ENCODE measurements around the gene VEGFC. TPM values are rescaled to one million over a fixed set of nuclear protein-coding genes. Genes with fewer than 3 reads are reported as not detected.

VEGFC gene
- total RNA-seq, 1 donor from 2014 or later, result 20.3 TPM

- Histone ChIP-seq H3K27ac (ENCODE audit: low read depth, low read length) (peak overlapping the region; percentile 94), H3K4me2 (ENCODE audit: low read length) (peak overlapping the region; percentile 34), H3K4me1 (ENCODE audit: insufficient read depth, low read length) (peaks cover 24% of the 10 kb centered on the region), H3K4me3 (ENCODE audit: insufficient read depth, low read depth, low read length) (no peak overlapping the region), H3K9me3 (ENCODE audit: insufficient read depth, low read depth, low read length) (no peaks in the 10 kb centered on the region), H3K9ac (ENCODE audit: low read length) (peak overlapping the region; percentile 66), H3K36me3 (ENCODE audit: insufficient read depth, low read length) (no peaks in the 10 kb centered on the region), H3K27me3 (ENCODE audit: insufficient read depth, low read length) (no peaks in the 10 kb centered on the region), H3K79me2 (ENCODE audit: insufficient read depth, low read length) (peaks cover 92% of the 10 kb centered on the region), H4K20me1 (ENCODE audit: insufficient read depth, low read length) (no peaks in the 10 kb centered on the region), H2AFZ (ENCODE audit: low read depth, low read length) (no peak overlapping the region)
- FAIRE-seq, result peak; percentile 80
- H3K4me3 Mint-ChIP-seq (ENCODE audit: unreplicated experiment), result no peak overlapping the region
- peak; percentile 98 for DNase-seq (ENCODE audit: low read depth)
- no peaks in the 10 kb centered on the region for H3K27me3 Mint-ChIP-seq (ENCODE audit: low read depth, unreplicated experiment)
- H3K36me3 Mint-ChIP-seq (ENCODE audit: low read depth, unreplicated experiment), result no peaks in the 10 kb centered on the region
- H3K4me1 Mint-ChIP-seq (ENCODE audit: low read depth, unreplicated experiment), result peaks cover 23% of the 10 kb centered on the region
- no peak for TF ChIP-seq EZH2 (IDR thresholded peaks at IDR 0.05; ENCODE audit: insufficient read depth, low read length)
- TF ChIP-seq CTCF (IDR thresholded peaks at IDR 0.05; ENCODE audit: insufficient read depth, low read depth, low read length), result no peak
- H3K27ac Mint-ChIP-seq (ENCODE audit: unreplicated experiment), result peak overlapping the region; percentile 91
- peaks cover 5% of the 10 kb centered on the region for H3K9me3 Mint-ChIP-seq (ENCODE audit: unreplicated experiment)
Observed at GRCh38 chr4:176769514-176769913, 23.2 kb downstream of the VEGFC start.

GRCh38 chr4:176767183-176767582 is 25.5 kb downstream of the VEGFC start:
- peaks cover 4% of the 10 kb centered on the region for H3K9me3 Mint-ChIP-seq (ENCODE audit: unreplicated experiment)
- Histone ChIP-seq H3K4me1 (ENCODE audit: insufficient read depth, low read length) (peaks cover 24% of the 10 kb centered on the region), H3K4me3 (ENCODE audit: insufficient read depth, low read depth, low read length) (no peak overlapping the region), H3K79me2 (ENCODE audit: insufficient read depth, low read length) (peaks cover 92% of the 10 kb centered on the region), H4K20me1 (ENCODE audit: insufficient read depth, low read length) (peaks cover 15% of the 10 kb centered on the region), H3K27me3 (ENCODE audit: insufficient read depth, low read length) (no peaks in the 10 kb centered on the region), H3K36me3 (ENCODE audit: insufficient read depth, low read length) (no peaks in the 10 kb centered on the region), H2AFZ (ENCODE audit: low read depth, low read length) (no peak overlapping the region), H3K27ac (ENCODE audit: low read depth, low read length) (peak overlapping the region; percentile 5), H3K9ac (ENCODE audit: low read length) (no peak overlapping the region), H3K4me2 (ENCODE audit: low read length) (no peak overlapping the region), H3K9me3 (ENCODE audit: insufficient read depth, low read depth, low read length) (no peaks in the 10 kb centered on the region)
- DNase-seq (ENCODE audit: low read depth) (peak; percentile 86), FAIRE-seq (peak; percentile 50)
- TF ChIP-seq CTCF (IDR thresholded peaks at IDR 0.05; ENCODE audit: insufficient read depth, low read depth, low read length), result no peak
- no peak for TF ChIP-seq EZH2 (IDR thresholded peaks at IDR 0.05; ENCODE audit: insufficient read depth, low read length)
- H3K4me1 Mint-ChIP-seq (ENCODE audit: low read depth, unreplicated experiment), result peaks cover 18% of the 10 kb centered on the region
- H3K27me3 Mint-ChIP-seq (ENCODE audit: low read depth, unreplicated experiment), result no peaks in the 10 kb centered on the region
- H3K27ac Mint-ChIP-seq (ENCODE audit: unreplicated experiment), result no peak overlapping the region
- no peaks in the 10 kb centered on the region for H3K36me3 Mint-ChIP-seq (ENCODE audit: low read depth, unreplicated experiment)
- H3K4me3 Mint-ChIP-seq (ENCODE audit: unreplicated experiment), result no peak overlapping the region

GRCh38 chr4:176762661-176763308 is 29.9 kb downstream of the VEGFC start:
- H3K4me1 Mint-ChIP-seq (ENCODE audit: low read depth, unreplicated experiment), result peaks cover 2% of the 10 kb centered on the region
- Histone ChIP-seq H4K20me1 (ENCODE audit: insufficient read depth, low read length) (peaks cover 25% of the 10 kb centered on the region), H3K9ac (ENCODE audit: low read length) (no peak overlapping the region), H3K4me1 (ENCODE audit: insufficient read depth, low read length) (peaks cover 4% of the 10 kb centered on the region), H3K4me3 (ENCODE audit: insufficient read depth, low read depth, low read length) (no peak overlapping the region), H3K27me3 (ENCODE audit: insufficient read depth, low read length) (no peaks in the 10 kb centered on the region), H2AFZ (ENCODE audit: low read depth, low read length) (no peak overlapping the region), H3K9me3 (ENCODE audit: insufficient read depth, low read depth, low read length) (no peaks in the 10 kb centered on the region), H3K79me2 (ENCODE audit: insufficient read depth, low read length) (peaks cover 98% of the 10 kb centered on the region), H3K36me3 (ENCODE audit: insufficient read depth, low read length) (no peaks in the 10 kb centered on the region), H3K27ac (ENCODE audit: low read depth, low read length) (no peak overlapping the region), H3K4me2 (ENCODE audit: low read length) (no peak overlapping the region)
- no peaks in the 10 kb centered on the region for H3K27me3 Mint-ChIP-seq (ENCODE audit: low read depth, unreplicated experiment)
- no peak overlapping the region for H3K4me3 Mint-ChIP-seq (ENCODE audit: unreplicated experiment)
- FAIRE-seq (no peak), DNase-seq (ENCODE audit: low read depth) (no peak)
- TF ChIP-seq CTCF (IDR thresholded peaks at IDR 0.05; ENCODE audit: insufficient read depth, low read depth, low read length) (no peak), EZH2 (IDR thresholded peaks at IDR 0.05; ENCODE audit: insufficient read depth, low read length) (no peak)
- H3K9me3 Mint-ChIP-seq (ENCODE audit: unreplicated experiment), result peaks cover 4% of the 10 kb centered on the region
- no peaks in the 10 kb centered on the region for H3K36me3 Mint-ChIP-seq (ENCODE audit: low read depth, unreplicated experiment)
- no peak overlapping the region for H3K27ac Mint-ChIP-seq (ENCODE audit: unreplicated experiment)
